DND-41 (cell line): ENCODE measurements around the gene RBM10.

Source experiments
- ATAC-seq: fragments of 200-7000 bp; cut with Tn5 transposase; 3 replicates; pipeline ENCODE4 v1.9.1; 2021; ENCODE audit warnings: low read depth; ENCODE audit not compliant: insufficient read depth
- DNase-seq: peaks from one replicate; pipeline ENCODE4 v3.0.0-alpha.2; 2020
- H2AFZ ChIP-seq: 2 replicates; pipeline ENCODE4 v1.6.0; 2012; ENCODE audit warnings: low read depth, low read length
- H3K27ac ChIP-seq: 2 replicates; pipeline ENCODE4 v1.5.1; 2012; ENCODE audit warnings: low read length, inconsistent platforms
- H3K27me3 ChIP-seq: fragments of 200-600 bp; sonication (generic); 2 replicates; pipeline ENCODE4 v1.6.0; 2012; ENCODE audit warnings: low read length, mild to moderate bottlenecking, inconsistent platforms; ENCODE audit not compliant: insufficient read depth, poor library complexity
- H3K36me3 ChIP-seq: 2 replicates; pipeline ENCODE4 v1.5.1; 2012; ENCODE audit warnings: low read length, inconsistent platforms; ENCODE audit not compliant: insufficient read depth
- H3K4me1 ChIP-seq: 2 replicates; pipeline ENCODE4 v1.5.1; 2012; ENCODE audit warnings: mild to moderate bottlenecking, low read length; ENCODE audit not compliant: insufficient read depth
- H3K4me2 ChIP-seq: 2 replicates; pipeline ENCODE4 v1.6.0; 2012; ENCODE audit warnings: mild to moderate bottlenecking, moderate library complexity, low read length, inconsistent platforms; ENCODE audit not compliant: insufficient read depth
- H3K4me3 ChIP-seq, 2 experiments: fragments of 200-600 bp in 1 of 2; shearing (Covaris generic) in 1 of 2; 2 replicates each; pipeline ENCODE4 v1.5.1; 2012 to 2016; ENCODE audit warnings: inconsistent platforms in 2 of 2, low read length in 2 of 2, mild to moderate bottlenecking in 2 of 2, low read depth in 1 of 2, moderate library complexity in 1 of 2
- H3K79me2 ChIP-seq: 2 replicates; pipeline ENCODE4 v1.6.0; 2012; ENCODE audit warnings: low read length, inconsistent platforms; ENCODE audit not compliant: insufficient read depth
- H3K9ac ChIP-seq: 2 replicates; pipeline ENCODE4 v1.6.0; 2012; ENCODE audit warnings: low read depth, mild to moderate bottlenecking, inconsistent platforms, low read length, moderate library complexity
- H3K9me3 ChIP-seq: 2 replicates; pipeline ENCODE4 v1.5.1; 2012; ENCODE audit warnings: low read length, moderate library complexity, mild to moderate bottlenecking, inconsistent platforms; ENCODE audit not compliant: insufficient read depth, severe bottlenecking
- H4K20me1 ChIP-seq: 2 replicates; pipeline ENCODE4 v1.6.0; 2012; ENCODE audit warnings: low read length; ENCODE audit not compliant: insufficient read depth
- CTCF ChIP-seq: IDR thresholded peaks from 2 replicates; pipeline ENCODE4 v1.5.1; 2012; ENCODE audit warnings: borderline replicate concordance, low read length, moderate library complexity, mild to moderate bottlenecking; ENCODE audit not compliant: poor library complexity, severe bottlenecking; ENCODE audit errors: extremely low read depth
- EZH2 ChIP-seq: IDR thresholded peaks from 3 replicates; pipeline ENCODE4 v1.6.1; 2012; ENCODE audit warnings: borderline replicate concordance, low read depth, mild to moderate bottlenecking, moderate library complexity, low read length, inconsistent platforms; ENCODE audit not compliant: severe bottlenecking

RBM10 gene

GRCh38 chrX:47229427-47229826 lies 84.4 kb downstream of the RBM10 start:
- peaks cover 11% of the 10 kb centered on the region for H3K79me2 ChIP-seq
- no peak overlapping the region for H3K9ac ChIP-seq
- H3K4me2 ChIP-seq = no peak overlapping the region
- H3K4me1 ChIP-seq = peaks cover 17% of the 10 kb centered on the region
- no peak overlapping the region for H2AFZ ChIP-seq
- H3K36me3 ChIP-seq = peaks cover 49% of the 10 kb centered on the region
- no peaks in the 10 kb centered on the region for H3K9me3 ChIP-seq
- no peak for ATAC-seq
- H3K27me3 ChIP-seq = no peaks in the 10 kb centered on the region
- TF ChIP-seq CTCF = no peak
- TF ChIP-seq EZH2 = no peak
- no peak overlapping the region for H3K27ac ChIP-seq
- H4K20me1 ChIP-seq = peaks cover 2% of the 10 kb centered on the region; the same call in 1 of the 2 replicates
- H3K4me3 ChIP-seq = no peak overlapping the region
- DNase-seq = no peak

GRCh38 chrX:47230136-47230868 lies 85.3 kb downstream of the RBM10 start:
- Histone ChIP-seq H3K9ac (no peak overlapping the region), H3K36me3 (peaks cover 43% of the 10 kb centered on the region), H2AFZ (no peak overlapping the region), H3K27ac (no peak overlapping the region), H3K4me3 (no peak overlapping the region), H3K4me2 (no peak overlapping the region), H4K20me1 (peaks cover 2% of the 10 kb centered on the region; the same call in 1 of the 2 replicates), H3K9me3 (no peaks in the 10 kb centered on the region), H3K4me1 (peaks cover 26% of the 10 kb centered on the region), H3K79me2 (peaks cover 20% of the 10 kb centered on the region), H3K27me3 (no peaks in the 10 kb centered on the region)
- ATAC-seq (no peak), DNase-seq (no peak)
- TF ChIP-seq CTCF (no peak), EZH2 (no peak)

- DNase-seq = no peak
- Histone ChIP-seq H3K36me3 (peaks cover 41% of the 10 kb centered on the region), H4K20me1 (peaks cover 5% of the 10 kb centered on the region; the same call in 1 of the 2 replicates), H3K4me2 (no peak overlapping the region), H3K9me3 (no peaks in the 10 kb centered on the region), H3K4me1 (peaks cover 34% of the 10 kb centered on the region), H3K79me2 (peaks cover 28% of the 10 kb centered on the region), H3K9ac (no peak overlapping the region), H3K27me3 (no peaks in the 10 kb centered on the region), H2AFZ (no peak overlapping the region), H3K4me3 (no peak overlapping the region), H3K27ac (no peak overlapping the region)
- TF ChIP-seq EZH2 (no peak), CTCF (no peak)
- ATAC-seq = no peak
Measured at GRCh38 chrX:47231167-47231566, 86.1 kb downstream of the RBM10 start.
